GM18508 (cell line): Measurements from ENCODE around the gene SLC4A5.
"Not testable (repeated sequence)": the region's sequence is repeated elsewhere in the genome, so short reads cannot be mapped to it uniquely, and the experiment has no call there.

Experiments
- ATAC-seq: cut with Tn5 transposase; IDR thresholded peaks from one replicate; pipeline ENCODE4 v1.9.1; 2021; ENCODE audit warnings: moderate number of reproducible peaks; ENCODE audit not compliant: insufficient read depth, unreplicated experiment

SLC4A5 gene

DNA sequence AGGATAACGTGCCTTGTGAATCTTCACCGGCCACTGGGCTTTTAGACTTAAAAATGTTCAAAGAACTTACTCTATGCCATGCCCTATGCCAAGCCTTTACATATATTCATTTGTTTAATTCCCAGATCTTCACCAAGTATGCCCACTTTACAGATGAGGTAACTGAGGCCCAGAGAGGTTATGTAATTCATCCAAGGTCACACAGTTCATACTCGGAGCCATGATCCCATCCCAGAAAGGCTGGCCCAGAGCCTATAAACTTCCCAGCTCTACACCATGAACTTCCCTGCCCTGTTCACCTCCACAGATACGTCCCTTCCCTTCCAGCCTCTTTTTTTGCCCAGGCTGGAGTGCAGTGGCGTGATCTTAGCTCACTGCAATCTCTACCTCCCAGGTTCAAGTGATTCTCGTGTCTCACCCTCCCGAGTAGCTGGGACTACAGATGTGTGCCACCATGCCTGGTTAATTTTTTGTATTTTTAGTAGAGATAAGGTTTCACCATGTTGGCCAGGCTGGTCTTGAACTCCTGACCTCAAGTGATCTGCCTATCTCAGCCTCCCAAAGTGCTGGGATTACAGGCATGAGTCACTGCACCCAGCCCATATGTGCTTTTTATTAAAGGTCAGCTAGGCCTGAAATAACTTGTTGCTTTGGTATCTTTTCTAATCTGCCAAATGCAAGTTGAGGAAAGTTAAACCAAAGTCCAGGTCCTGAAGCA lies 100.7 kb downstream of the SLC4A5 start:
- ATAC-seq: no peak

DNA sequence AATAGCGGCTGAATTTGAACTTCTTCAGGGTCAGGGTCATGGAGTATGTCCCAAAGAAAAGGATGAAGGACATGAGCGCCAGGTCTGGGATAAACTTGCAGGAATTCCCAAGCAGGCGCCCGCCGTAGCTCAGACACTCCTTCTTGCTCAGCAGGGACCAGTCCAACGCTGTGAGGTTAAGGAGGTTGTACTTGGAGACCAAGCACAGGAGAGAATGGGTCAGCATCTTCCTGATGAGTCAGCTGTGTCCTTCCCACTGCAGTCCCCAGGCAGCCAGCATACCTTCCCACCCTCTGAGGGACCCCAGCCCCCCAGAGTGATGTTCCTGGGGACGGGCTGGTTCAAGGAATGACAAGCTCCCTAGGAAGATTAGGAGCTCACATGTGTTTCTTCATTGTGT lies 103.9 kb downstream of the SLC4A5 start:
- ATAC-seq: no peak

DNA sequence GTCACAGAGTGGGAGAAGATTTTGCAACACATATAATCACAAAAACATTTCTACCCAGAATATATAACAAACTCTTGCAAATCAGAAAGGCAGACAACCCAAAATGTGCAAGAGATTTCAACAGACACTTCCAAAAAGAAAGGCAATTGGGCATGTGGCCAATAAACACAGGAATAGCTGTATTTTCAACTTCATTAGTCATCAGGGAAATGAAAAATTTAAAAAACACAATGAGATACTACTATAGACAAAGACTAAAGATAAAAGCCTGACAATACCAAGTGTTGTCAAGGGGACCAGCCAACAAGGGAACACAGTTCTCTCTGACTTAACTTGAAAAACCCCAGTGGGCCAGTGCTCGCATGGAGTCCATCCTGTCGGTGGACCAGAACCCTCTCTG lies 104.3 kb downstream of the SLC4A5 start:
- ATAC-seq: no peak

DNA sequence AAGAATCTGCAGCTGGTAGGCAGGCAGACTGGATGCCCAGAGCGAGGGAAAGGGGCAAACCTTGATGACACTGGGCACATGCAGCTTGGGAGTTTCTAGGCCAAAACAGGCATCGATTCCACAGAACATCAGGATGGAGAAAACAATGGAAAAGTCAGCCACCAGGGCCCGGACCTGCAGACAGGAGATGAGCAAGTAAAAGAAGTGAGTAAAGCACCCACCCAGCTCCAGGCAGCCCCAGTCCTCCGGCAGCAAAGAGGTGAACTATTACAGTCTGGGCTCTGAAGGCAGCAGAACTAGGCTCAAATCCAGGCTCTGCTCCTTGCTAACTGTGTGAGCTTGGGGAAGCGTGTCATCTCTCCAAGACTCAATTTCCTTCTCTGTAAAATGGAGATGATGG lies 108.2 kb downstream of the SLC4A5 start:
- ATAC-seq: no peak

DNA sequence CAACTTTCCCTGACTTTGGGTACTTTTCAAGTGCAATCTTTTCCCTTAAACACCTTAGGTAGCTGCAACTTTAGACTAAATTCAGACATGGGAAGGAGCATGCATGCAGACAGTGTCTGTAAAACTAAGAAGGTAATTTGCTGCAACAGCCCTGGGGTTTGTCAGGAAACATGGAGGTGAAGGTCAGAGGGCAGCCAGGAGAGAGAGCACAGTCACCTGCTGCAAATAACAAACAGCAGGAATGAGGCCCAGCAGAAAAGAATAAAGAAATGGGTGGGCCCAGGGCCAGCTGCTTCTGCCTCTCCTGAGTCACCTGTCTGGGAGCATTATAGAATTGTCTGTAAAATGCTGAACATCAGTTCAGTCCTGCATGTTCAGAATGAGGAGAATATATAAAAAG lies 109.6 kb downstream of the SLC4A5 start:
- no peak for ATAC-seq

DNA sequence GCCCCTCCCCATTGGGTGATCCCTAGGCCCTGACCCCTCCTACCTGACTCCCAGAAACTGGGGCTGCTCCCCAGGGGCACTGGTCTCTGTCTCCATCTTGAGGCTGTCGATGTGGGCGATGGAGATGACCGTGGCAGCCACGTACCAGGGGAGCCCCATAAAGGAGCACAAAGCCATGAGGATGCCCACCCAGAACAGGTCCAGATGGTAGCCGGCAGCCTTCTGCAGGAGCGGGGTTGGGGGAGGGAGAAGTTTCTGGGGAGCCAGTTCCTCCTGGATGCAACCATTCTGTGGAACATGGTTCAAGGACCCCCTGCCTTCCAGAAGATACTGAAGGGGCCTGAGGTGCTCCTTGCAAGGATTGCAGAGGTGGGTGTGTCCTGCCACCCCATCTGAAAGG lies 110.8 kb downstream of the SLC4A5 start:
- no peak for ATAC-seq

DNA sequence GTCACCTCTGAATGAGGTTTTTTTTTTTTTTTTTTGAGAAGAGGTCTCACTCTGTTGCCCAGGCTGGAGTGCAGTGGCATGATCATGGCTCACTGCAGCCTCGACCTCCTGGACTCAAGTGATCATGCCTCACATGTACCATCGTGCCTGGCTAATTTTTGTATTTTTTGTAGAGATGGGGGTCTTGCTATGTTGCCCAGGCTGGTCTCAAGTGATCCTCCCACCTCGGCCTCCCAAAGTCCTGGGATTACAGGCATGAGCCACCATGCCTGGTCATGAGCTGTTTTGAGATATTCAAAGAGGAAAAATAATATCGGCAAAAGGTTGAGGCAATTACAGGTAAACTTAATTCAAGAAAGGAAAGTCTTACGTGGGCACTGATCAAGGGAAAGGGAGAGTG lies 113.4 kb downstream of the SLC4A5 start:
- ATAC-seq: not testable (repeated sequence)

DNA sequence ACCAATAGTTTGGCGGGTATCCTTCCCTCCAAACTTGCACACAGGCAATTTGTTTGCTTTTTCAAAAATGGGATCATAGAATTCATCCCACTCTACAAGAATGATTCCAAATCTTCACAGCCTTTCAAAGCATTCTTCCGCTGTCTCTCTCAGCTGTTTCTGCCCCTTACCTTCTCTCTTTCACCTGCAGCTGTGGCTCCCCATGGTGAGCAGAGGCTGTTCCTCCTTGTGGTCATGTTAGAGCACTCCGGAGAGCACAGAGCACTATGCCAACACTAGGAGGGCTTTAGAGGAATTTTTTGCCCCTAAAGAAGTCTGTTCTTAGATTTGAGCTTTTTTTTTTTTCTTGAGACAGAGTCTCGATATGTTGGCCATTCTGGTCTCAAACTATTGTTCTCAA lies 114.4 kb downstream of the SLC4A5 start:
- no peak for ATAC-seq

DNA sequence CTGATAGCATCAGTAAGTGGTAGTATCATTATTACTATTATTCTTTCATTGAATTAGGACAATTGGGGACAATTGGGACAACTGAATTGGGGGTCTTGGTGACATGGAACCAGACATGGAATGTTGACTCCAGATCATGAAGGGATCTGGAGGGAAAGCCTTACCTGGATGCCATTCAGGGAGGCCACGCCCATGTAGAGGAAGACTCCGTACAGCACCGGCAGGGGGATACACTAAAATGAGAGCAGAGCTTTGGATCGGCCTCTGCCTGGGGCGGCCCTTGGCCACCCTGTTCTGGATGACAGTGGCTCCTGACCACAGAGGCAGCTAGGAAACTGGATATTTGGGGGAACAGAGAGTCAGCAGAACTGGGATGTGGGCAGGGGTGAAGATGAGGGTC lies 115.6 kb downstream of the SLC4A5 start:
- no peak for ATAC-seq

DNA sequence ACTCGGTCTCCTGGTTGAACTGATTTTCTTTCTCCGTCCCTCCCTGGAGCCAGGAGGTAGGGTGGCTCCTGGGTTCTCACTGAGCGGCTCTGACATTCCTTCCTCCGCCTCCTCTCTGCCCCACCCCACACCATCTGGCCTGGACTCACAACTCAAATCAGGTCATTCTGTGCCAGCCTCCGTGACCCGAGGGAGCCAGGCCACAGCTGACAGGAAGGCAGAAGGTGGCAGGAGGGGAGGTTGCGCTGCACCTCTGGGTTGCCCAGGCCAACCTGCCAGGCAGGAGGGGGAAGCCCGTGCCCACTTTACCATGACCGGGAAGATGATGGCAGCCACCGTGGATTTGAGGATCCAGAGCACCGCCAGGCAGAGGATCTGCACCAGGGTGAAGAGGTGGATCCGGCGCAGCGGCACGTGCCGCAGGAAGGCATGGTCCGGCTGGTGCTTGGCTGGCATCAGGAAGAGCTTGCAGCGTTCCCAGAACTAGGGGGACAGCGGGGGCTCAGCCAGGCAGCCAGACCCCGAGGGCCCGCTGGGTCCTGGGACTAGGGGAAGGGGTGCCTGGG lies 116.5 kb downstream of the SLC4A5 start:
- no peak for ATAC-seq

DNA sequence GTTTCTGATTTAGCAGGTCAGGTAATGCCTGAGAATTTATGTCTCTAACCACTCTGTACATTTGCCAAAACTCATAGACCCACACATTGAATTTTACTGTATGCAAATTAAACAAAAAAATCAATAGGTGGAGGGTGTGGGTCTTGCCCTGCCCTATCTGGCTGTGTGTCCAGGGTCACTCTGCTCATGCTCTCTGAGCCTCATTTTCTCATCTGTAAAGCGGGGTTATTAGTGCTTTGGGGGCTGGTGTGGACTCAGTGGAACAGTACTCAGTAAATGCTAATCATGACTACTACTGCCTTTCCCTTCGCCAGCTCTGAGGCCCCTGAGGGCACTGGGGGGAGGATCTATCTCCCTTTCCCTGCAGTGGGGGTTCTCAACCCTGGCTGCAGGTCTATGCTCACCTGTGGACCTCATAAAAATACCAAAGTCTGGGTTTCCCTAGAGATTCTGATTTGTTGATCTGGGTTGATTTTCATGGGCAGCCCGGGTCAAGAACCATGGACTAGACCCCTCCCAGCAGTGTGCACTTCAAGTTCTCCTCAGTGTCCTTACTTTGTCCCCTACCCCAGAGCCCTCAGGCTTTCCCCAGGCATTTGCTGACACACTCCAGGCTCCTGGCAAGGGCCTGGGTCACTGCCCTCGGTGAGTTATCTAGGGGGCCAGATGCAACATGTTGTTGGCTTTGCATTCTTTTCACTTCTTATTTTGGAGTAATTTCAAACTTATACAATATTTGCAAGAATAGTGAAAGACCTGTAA lies 117.3 kb downstream of the SLC4A5 start:
- ATAC-seq: no peak

DNA sequence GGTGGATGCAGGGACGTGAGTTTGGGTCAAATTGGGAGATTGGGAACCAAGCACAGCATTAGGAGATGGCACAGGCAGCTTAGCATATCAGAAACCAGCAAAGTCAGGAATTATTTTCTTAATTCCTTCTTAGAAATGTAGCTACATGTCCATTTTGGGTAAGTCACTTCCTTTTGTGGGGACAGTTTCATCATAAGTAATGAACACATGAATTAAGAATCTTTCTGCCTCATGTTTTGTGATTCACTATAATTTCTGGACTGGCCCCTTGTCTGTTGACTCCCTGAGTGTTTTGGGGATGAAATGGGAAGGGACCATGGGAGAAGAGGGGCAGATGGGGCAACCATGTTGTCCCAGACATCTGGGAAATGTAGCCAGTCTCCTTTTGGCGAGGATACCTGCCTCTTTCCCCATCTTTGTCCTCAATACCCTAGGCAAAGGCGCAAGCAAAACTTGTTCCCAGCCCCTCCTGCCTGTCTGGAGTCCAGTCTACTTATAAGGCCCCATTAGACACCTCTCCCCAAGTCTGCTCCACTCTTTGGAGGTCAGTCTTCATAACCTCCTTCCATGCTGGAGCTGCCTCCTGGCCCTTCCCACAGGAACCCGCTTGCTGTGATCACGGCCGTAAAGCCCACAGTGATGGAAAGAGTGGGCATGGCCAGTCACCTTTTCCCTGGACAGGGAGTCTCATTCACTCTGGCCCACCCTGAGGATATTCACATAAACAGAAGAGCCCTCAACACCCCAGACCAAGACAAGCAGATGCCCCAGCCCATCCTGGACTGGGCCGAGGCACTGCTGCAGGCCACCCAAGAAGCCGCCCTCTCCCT lies 119.1 kb downstream of the SLC4A5 start:
- ATAC-seq: no peak

DNA sequence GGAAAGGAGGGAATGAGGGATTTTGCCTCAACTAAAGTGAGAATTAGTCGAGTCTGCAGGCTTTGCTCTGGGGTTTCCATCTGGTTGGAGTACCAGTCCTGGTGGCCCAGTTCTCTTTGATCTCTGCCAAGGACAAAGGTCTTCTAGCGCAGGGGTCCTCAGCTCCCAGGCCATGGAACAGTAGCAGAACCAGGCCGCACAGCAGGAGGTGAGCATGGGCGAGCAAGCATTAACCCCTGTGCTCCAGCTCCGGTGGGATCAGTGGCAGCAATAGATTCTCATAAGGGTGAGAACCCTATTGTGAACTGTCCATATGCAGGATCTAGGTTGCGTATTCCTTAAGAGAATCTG lies 120.9 kb downstream of the SLC4A5 start:
- no peak for ATAC-seq

DNA sequence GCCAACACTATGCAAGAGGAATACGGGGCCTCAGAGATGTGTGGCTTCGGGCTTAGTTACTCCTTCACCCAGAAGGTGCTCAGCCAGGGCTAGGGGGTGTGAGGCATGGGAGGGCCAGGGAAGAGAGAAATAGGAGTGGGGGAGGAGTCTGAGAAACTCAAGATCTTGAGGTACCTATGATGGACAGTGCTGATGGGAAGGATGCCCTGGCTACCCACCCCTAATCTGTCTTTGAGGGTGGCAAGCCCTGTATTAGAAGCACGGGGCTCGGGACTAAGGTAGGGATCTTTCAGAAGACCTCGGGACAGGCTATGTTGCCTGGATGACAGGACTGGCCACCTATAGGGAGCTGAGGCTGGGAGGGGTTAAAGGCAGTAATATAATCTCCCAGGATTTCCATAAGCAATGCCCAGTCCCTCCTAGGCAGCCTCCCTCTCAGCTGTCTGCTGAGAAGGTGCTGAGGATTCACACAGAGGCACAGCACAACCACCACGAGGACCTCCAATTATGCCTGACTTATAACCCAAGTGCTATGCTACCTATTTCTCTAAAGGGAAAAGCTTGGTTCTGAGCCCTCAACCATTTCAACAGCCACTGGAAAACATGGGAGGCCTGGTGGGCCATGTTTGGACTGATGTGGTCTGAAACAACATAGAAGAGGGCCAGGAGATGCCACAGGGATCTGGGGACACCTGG lies 121.5 kb downstream of the SLC4A5 start:
- ATAC-seq: no peak

DNA sequence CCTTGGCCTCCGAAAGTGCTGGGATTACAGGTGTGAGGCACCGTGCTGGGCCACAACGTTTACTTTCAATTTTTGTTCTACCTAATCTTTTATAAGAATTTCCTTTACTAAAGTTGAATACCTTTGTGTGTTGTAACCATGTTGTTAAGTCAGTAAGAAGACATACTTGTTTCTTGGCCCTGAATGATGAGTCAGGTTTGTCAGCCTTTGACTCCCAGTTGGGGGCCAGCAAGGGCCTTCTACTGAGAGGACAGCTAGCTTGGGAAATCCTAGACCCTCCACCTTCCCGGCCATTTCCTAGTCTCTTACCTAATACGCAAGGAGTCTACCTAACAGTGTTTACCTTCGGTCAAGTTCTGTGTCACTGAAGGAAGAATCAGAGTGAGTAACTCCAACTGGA lies 122.1 kb downstream of the SLC4A5 start:
- no peak for ATAC-seq

DNA sequence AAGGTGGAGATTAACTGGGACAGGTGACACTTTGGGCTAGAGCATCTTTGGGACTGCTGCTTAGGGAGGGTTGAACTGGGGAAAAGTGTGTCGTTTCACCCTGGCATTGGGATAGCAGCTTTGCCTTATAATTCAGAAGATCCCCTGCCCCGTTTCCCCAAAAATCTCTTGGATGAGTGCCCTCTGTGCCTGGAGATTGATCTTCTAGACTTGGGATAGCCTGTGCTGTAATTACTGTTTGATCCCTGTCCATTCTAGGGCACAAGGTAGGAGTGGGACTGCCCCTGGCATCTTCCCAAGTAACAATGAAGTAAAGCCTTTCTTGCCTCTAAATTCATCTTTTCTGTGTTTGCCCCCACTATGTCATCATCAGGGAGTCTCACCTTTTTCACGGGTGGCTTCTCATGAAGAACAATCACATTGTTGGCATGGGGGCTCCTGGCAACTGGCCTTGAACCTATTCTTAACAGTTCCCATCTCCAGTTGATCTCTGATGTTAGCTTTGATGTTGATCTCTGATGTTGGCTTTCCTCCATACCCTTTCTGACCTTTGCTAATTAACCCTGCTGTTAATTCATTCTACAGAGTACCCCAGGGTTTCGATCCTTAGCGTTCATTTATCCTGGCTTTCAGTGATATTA lies 123.2 kb downstream of the SLC4A5 start:
- no peak for ATAC-seq

DNA sequence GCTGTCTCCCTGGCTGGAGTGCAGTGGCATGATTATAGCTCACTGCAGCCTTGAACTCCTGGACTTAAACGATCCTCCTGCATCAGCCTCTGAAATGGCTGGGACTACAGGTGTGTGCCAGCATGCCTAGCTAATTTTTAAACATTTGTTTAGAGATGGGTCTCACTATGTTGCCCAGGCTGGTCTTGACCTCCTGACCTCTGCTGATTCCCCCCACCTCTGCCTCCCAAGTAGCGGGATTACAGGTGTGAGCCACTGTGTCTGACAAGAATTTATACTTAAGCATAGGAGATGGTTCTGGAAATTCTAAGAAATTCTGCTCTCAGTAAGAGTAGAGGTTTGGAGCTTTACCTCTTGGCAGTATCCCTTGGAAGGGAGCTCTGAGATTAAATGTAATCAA lies 126.6 kb downstream of the SLC4A5 start:
- no peak for ATAC-seq

DNA sequence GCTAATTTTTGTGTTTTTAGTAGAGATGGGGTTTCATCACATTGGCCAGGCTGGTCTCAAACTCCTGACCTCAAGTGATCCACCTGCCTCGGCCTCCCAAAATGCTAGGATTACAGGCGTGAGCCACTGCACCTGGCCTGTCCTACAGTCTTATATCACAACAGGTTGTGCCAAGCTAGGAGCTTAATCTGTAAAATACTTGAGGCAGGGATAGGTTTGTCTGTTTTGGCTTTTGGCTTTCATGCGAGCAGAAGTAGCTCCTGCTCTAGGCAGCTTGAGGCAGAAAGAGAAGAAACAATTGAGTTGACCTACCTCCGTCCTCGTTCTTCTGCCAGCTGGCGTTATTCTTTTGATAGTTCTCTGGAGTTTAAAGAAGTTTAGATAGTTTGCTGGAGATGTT lies 127.4 kb downstream of the SLC4A5 start:
- not testable (repeated sequence) for ATAC-seq

DNA sequence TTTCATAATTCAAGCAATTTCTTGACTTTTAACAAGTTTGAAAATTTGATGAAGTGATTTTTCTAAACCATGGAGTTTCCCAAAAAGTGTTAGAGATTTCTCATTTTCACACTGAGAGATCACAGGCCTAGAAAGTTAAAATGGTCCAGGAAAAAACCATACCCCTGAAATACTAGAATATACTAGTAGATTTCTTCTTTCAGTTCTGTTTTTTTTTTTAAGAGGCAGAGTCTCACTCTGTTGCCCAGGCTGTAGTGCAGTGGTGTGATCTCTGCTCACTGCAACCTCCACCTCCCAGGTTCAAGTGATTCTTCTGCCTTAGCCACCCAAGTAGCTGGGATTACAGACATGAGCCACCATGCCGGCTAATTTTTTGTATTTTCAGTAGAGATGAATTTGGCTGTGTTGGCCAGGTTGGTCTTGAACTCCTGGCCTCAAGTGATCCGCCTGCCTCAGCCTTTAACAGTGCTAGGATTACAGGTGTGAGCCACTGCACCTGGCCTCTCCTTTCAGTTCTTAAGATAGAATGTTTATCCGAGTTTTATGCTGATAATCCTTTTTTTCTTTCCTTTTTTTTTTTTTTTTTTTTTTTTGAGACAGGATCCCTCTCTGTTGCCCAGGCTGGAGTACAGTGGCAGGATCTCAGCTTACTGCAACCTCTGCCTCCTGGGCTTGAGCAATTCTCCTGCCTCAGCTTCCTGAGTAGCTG lies 130.4 kb downstream of the SLC4A5 start:
- ATAC-seq: no peak
